Loucy (cell line): ENCODE data around the gene OTP.
"Not testable (repeated sequence)": the region's sequence is repeated elsewhere in the genome, so short reads cannot be mapped to it uniquely, and the experiment has no call there.

ENCODE experiments used
- H2AFZ ChIP-seq: fragments of 200-600 bp; sonication (generic); 2 replicates; pipeline ENCODE4 v1.6.0; 2016; ENCODE audit warnings: antibody characterized with exemption, mild to moderate bottlenecking, low read length, moderate library complexity
- H3F3A ChIP-seq: fragments of 200-600 bp; 2 replicates; pipeline ENCODE4 v1.6.0; 2016; ENCODE audit warnings: antibody characterized with exemption, low read depth, mild to moderate bottlenecking
- H3K27me3 ChIP-seq: fragments of 200-600 bp; sonication (generic); 2 replicates; pipeline ENCODE4 v1.6.1; 2014; ENCODE audit warnings: low read length, mild to moderate bottlenecking; ENCODE audit not compliant: insufficient read depth, poor library complexity, severe bottlenecking
- H3K36me3 ChIP-seq: fragments of 200-600 bp; sonication (generic); 2 replicates; pipeline ENCODE4 v1.6.1; 2016; ENCODE audit warnings: low read length; ENCODE audit not compliant: insufficient read depth
- H3K4me1 ChIP-seq: fragments of 200-600 bp; sonication (generic); 2 replicates; pipeline ENCODE4 v1.5.1; 2014; ENCODE audit warnings: low read length, mild to moderate bottlenecking; ENCODE audit not compliant: insufficient read depth, poor library complexity, severe bottlenecking
- H3K4me2 ChIP-seq: fragments of 200-600 bp; sonication (generic); 2 replicates; pipeline ENCODE4 v1.6.0; 2014; ENCODE audit warnings: antibody characterized with exemption, low read length, low read depth, mild to moderate bottlenecking; ENCODE audit not compliant: poor library complexity, severe bottlenecking
- H3K4me3 ChIP-seq: fragments of 200-600 bp; sonication (generic); 2 replicates; pipeline ENCODE4 v1.5.1; 2014; ENCODE audit warnings: low read length, mild to moderate bottlenecking, mixed read lengths; ENCODE audit not compliant: poor library complexity, severe bottlenecking
- H3K79me2 ChIP-seq: fragments of 200-600 bp; sonication (generic); 2 replicates; pipeline ENCODE4 v1.6.1; 2014; ENCODE audit warnings: low read length; ENCODE audit not compliant: insufficient read depth
- H3K9ac ChIP-seq: fragments of 200-600 bp; sonication (generic); 2 replicates; pipeline ENCODE4 v1.6.0; 2014; ENCODE audit warnings: mild to moderate bottlenecking, low read depth, low read length, moderate library complexity; ENCODE audit not compliant: poor library complexity, severe bottlenecking
- H3K9me2 ChIP-seq: fragments of 200-600 bp; sonication (generic); replicated peaks from 2 replicates; pipeline ENCODE4 v1.6.1; 2016; ENCODE audit warnings: low read depth, low read length, mixed read lengths
- H3K9me3 ChIP-seq: fragments of 200-600 bp; sonication (generic); 2 replicates; pipeline ENCODE4 v1.6.1; 2014; ENCODE audit warnings: mild to moderate bottlenecking, antibody characterized with exemption, low read length, low read depth; ENCODE audit not compliant: insufficient read depth
- H4K20me1 ChIP-seq: fragments of 200-600 bp; sonication (generic); 2 replicates; pipeline ENCODE4 v1.6.0; 2014; ENCODE audit warnings: antibody characterized with exemption, low read length, mild to moderate bottlenecking; ENCODE audit not compliant: insufficient read depth, poor library complexity, severe bottlenecking
- EZH2phosphoT487 ChIP-seq: fragments of 200-600 bp; IDR thresholded peaks from 2 replicates; pipeline ENCODE4 v1.6.1; 2018; ENCODE audit warnings: antibody characterized with exemption, mild to moderate bottlenecking, moderate library complexity, borderline replicate concordance
- TF ChIP-seq, protein P1 (sequence below): fragments of 200-600 bp; sonication (generic); conservative IDR thresholded peaks from 2 replicates; pipeline ENCODE4 v1.5.1; 2014; ENCODE audit warnings: mild to moderate bottlenecking, antibody characterized with exemption, low read length

Gene OTP

DNA sequence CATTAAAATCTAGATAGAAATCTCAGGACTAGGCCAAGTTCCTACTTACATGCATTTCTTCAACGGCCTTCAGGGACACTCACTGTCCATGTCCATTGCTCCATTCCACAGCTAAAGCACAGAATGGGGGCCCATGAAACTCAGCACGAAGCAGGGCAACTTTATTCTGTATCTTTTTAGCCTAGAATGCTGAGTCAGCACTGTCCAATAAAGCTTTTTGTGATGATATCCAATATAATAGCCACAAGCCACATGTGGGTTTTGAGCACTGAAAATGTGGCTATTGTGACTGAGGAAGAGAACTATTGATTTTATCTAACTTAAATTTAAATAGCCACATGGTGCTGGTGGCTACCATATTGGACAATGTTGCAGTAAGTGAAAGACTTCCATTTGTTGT, 21.6 kb downstream of the OTP start:
- Histone ChIP-seq H4K20me1 (no peaks in the 10 kb centered on the region), H3F3A (no peaks in the 10 kb centered on the region), H3K36me3 (no peaks in the 10 kb centered on the region), H3K9me2 (no peaks in the 10 kb centered on the region), H2AFZ (no peak overlapping the region), H3K79me2 (no peaks in the 10 kb centered on the region), H3K4me2 (no peak overlapping the region), H3K9me3 (no peaks in the 10 kb centered on the region), H3K4me3 (no peak overlapping the region), H3K4me1 (no peaks in the 10 kb centered on the region), H3K9ac (no peak overlapping the region), H3K27me3 (no peaks in the 10 kb centered on the region)
- no peak for TF ChIP-seq EZH2phosphoT487
- TF ChIP-seq, protein P1, sequence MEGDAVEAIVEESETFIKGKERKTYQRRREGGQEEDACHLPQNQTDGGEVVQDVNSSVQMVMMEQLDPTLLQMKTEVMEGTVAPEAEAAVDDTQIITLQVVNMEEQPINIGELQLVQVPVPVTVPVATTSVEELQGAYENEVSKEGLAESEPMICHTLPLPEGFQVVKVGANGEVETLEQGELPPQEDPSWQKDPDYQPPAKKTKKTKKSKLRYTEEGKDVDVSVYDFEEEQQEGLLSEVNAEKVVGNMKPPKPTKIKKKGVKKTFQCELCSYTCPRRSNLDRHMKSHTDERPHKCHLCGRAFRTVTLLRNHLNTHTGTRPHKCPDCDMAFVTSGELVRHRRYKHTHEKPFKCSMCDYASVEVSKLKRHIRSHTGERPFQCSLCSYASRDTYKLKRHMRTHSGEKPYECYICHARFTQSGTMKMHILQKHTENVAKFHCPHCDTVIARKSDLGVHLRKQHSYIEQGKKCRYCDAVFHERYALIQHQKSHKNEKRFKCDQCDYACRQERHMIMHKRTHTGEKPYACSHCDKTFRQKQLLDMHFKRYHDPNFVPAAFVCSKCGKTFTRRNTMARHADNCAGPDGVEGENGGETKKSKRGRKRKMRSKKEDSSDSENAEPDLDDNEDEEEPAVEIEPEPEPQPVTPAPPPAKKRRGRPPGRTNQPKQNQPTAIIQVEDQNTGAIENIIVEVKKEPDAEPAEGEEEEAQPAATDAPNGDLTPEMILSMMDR: no peak

DNA sequence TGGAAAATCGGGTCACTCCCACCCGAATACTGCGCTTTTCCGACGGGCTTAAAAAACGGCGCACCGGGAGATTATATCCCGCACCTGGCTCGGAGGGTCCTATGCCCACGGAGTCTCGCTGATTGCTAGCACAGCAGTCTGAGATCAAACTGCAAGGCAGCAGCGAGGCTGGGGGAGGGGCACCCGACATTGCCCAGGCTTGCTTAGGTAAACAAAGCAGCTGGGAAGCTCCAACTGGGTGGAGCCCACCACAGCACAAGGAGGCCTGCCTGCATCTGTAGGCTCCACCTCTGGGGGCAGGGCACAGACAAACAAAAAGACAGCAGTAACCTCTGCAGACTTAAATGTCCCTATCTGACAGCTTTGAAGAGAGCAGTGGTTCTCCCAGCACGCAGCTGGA, 29.6 kb downstream of the OTP start:
- not testable (repeated sequence) for H2AFZ ChIP-seq, H3K36me3 ChIP-seq, H3K79me2 ChIP-seq

GRCh38 chr5:77607324-77607723, 31.2 kb downstream of the OTP start:
- TF ChIP-seq, protein P1: no peak
- no peak for TF ChIP-seq EZH2phosphoT487
- Histone ChIP-seq H3K9me2 (0 out of 2 replicates have a peak, but pooled peaks cover 6% of the 10 kb centered on the region), H3K4me2 (no peak overlapping the region), H3K9me3 (no peaks in the 10 kb centered on the region; the same call in 1 of the 2 replicates), H3K4me3 (no peak overlapping the region), H2AFZ (no peak overlapping the region), H3K36me3 (no peaks in the 10 kb centered on the region), H4K20me1 (no peaks in the 10 kb centered on the region), H3F3A (no peaks in the 10 kb centered on the region), H3K4me1 (no peaks in the 10 kb centered on the region), H3K27me3 (no peaks in the 10 kb centered on the region), H3K79me2 (no peaks in the 10 kb centered on the region), H3K9ac (no peak overlapping the region)

More for the DNA sequence above, 29.6 kb downstream of the OTP start:
- not testable (repeated sequence) for H3K9ac ChIP-seq, H3K4me3 ChIP-seq, H3K9me2 ChIP-seq, H3K4me2 ChIP-seq, H3K9me3 ChIP-seq, H4K20me1 ChIP-seq, H3K4me1 ChIP-seq, H3F3A ChIP-seq, H3K27me3 ChIP-seq

DNA sequence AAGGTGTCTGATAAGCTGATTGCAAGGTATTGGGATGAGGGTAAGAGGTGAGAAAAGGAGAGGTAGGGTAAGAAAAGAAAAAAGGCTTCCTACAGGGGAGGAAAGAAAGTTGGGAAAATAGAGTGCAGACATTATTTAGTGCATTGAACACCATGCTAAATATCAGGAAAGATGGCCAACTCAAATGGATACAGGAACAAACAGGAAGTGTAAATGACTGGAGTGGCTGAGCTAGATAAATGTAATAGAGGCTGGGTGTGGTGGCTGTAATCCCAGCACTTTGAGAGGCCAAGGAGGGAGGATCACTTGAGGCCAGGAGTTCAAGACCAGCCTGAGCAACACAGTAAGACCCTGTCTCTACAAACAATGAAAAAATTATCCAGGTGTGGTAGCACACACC, 32.2 kb downstream of the OTP start:
- no peaks in the 10 kb centered on the region for H3F3A ChIP-seq
- TF ChIP-seq, protein P1: no peak
- no peak for TF ChIP-seq EZH2phosphoT487

More for the DNA sequence above, 32.2 kb downstream of the OTP start:
- H2AFZ ChIP-seq: no peak overlapping the region
- H4K20me1 ChIP-seq: no peaks in the 10 kb centered on the region
- 0 out of 2 replicates have a peak, but pooled peaks cover 6% of the 10 kb centered on the region for H3K9me2 ChIP-seq
- no peaks in the 10 kb centered on the region for H3K4me1 ChIP-seq
- H3K79me2 ChIP-seq: no peaks in the 10 kb centered on the region
- no peaks in the 10 kb centered on the region for H3K27me3 ChIP-seq
- no peaks in the 10 kb centered on the region for H3K36me3 ChIP-seq
- H3K4me3 ChIP-seq: no peak overlapping the region
- H3K9me3 ChIP-seq: no peaks in the 10 kb centered on the region; the same call in 1 of the 2 replicates
- no peak overlapping the region for H3K9ac ChIP-seq
- H3K4me2 ChIP-seq: no peak overlapping the region
